Measurements from ENCODE around the gene RBM28.

Gene RBM28, protein sequence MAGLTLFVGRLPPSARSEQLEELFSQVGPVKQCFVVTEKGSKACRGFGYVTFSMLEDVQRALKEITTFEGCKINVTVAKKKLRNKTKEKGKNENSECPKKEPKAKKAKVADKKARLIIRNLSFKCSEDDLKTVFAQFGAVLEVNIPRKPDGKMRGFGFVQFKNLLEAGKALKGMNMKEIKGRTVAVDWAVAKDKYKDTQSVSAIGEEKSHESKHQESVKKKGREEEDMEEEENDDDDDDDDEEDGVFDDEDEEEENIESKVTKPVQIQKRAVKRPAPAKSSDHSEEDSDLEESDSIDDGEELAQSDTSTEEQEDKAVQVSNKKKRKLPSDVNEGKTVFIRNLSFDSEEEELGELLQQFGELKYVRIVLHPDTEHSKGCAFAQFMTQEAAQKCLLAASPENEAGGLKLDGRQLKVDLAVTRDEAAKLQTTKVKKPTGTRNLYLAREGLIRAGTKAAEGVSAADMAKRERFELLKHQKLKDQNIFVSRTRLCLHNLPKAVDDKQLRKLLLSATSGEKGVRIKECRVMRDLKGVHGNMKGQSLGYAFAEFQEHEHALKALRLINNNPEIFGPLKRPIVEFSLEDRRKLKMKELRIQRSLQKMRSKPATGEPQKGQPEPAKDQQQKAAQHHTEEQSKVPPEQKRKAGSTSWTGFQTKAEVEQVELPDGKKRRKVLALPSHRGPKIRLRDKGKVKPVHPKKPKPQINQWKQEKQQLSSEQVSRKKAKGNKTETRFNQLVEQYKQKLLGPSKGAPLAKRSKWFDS

GRCh38 chr7:128343554-128344430 is at the start of gene RBM28:
TSS of gene RBM28 (minus strand) at chr7:128343908. CDS start at chr7:128343793, 115 bp downstream.
- peak; percentile 79 to 81 for DNase-seq

- DNase-seq: no peak
Measured at GRCh38 chr7:128392446-128393327, 49.0 kb upstream of the RBM28 start.

GRCh38 chr7:128391805-128392204 is 48.1 kb upstream of the RBM28 start:
- DNase-seq: no peak

- DNase-seq: no peak
Measured at GRCh38 chr7:128390871-128391565, 47.3 kb upstream of the RBM28 start.

GRCh38 chr7:128389618-128390329 is 46.1 kb upstream of the RBM28 start:
- DNase-seq: no peak

GRCh38 chr7:128389085-128389617 is 45.4 kb upstream of the RBM28 start:
- no peak for DNase-seq

GRCh38 chr7:128388145-128388485 is 44.4 kb upstream of the RBM28 start:
- DNase-seq: no peak

- peak; percentile 61 to 68 for DNase-seq
Measured at GRCh38 chr7:128387216-128388144, 43.8 kb upstream of the RBM28 start.

- no peak for DNase-seq
Measured at GRCh38 chr7:128385988-128386925, 42.5 kb upstream of the RBM28 start.

GRCh38 chr7:128384726-128385125 is 41.0 kb upstream of the RBM28 start:
- no peak for DNase-seq

- DNase-seq: no peak
Measured at GRCh38 chr7:128383776-128384175, 40.1 kb upstream of the RBM28 start.

- DNase-seq: peak in 1 of 2 donors; percentile 32
Measured at GRCh38 chr7:128381161-128381821, 37.6 kb upstream of the RBM28 start.

GRCh38 chr7:128380483-128381106 is 36.9 kb upstream of the RBM28 start:
- no peak for DNase-seq

DNA sequence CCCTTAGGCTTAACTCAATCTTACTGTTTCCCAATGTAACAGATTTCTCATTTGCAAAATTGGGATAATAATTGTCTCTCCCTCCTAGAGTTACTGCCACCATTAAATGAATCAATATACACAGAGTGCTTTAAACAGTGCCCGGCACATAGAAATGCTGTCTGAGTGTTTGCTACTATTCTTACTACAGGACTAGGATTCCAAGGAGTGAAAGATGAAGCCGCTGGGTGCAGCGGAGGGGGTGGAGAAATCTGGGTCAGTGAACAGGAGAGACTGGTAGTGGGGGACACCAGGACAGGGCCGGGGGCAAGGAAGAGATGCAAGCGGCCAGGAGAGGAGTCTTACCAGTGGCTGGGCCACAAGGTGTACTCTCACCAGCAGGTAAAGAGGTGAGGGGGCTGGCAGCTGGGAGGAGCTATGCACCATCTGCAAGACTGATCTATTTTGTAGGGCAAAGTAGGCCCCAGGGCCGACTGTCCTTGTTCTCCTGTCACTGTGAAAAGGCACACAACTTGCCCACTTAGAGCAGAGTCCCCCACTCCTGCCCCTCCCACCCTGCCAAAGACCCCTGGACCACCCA is 36.3 kb upstream of the RBM28 start:
- no peak for DNase-seq

DNA sequence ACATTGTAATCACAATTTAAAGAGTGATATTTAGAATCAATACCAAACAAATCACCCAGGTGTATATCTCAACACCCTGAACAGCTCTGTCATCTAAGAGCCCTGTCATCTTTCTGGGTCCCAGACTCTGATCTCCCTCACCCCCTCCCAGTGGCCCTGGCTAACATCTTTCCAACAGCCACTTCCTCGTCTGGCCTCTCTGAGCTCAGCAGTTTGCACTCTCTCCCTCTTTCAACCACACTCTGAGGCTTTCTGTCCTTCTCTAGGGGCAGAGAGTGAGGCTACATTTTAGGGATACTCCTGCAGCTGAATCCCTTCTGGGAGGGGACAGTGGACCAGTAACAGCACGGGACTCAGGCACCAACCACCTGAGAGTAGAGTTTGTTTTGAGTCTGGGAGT is 34.9 kb upstream of the RBM28 start:
- no peak for DNase-seq

- DNase-seq: no peak
Measured at GRCh38 chr7:128376077-128376476, 32.4 kb upstream of the RBM28 start.

GRCh38 chr7:128374041-128374440 is 30.3 kb upstream of the RBM28 start:
- no peak for DNase-seq

Measured in activated CD4-positive, alpha-beta T cell treated with anti-CD3 and anti-CD28 coated beads for 4 hours (primary cell).